Thyroid gland (tissue), 4 donors: Measurements from ENCODE around the gene LRBA.

Source experiments
- CTCF ChIP-seq, 6 experiments: fragments of 200-600 bp in 3 of 6; fragments of 450-650 bp in 3 of 6; sonication (generic) in 3 of 6; IDR thresholded peaks; one replicate each; pipeline ENCODE4 v1.5.1; 2016 to 2019; ENCODE audit warnings: antibody characterized with exemption in 6 of 6, mild to moderate bottlenecking in 2 of 6, inconsistent platforms in 1 of 6, moderate library complexity in 1 of 6
- POLR2A ChIP-seq, 2 donors: fragments of 450-650 bp; IDR thresholded peaks; one replicate each; pipeline ENCODE4 v1.6.1; 2017; ENCODE audit warnings: antibody characterized with exemption in 2 of 2, mild to moderate bottlenecking in 2 of 2, moderate library complexity in 1 of 2

GRCh38 chr4:150590631-150591030 lies 424.5 kb downstream of the LRBA start:
- TF ChIP-seq CTCF (IDR thresholded peaks at IDR 0.05) (no peak), POLR2A (IDR thresholded peaks at IDR 0.05) (no peak)
